ENCODE data around the gene CLDN1.

DNA sequence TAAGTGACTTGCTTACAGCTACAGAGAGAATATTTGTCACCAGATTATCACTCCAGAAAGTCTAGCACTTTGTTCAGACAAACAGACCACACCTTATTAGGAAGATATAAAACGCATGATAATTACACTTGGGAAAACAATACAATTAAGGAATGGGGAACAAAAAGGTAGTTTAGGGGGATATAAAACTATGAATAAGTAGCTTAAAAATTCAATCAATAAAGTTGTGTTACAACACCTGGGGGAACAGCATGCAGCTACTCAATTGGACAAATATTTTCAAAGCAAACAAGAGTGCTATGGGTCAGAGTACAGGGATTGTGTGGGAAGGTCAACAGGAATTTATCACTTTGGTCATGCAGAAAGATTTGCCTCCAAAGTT, 15.1 kb downstream of the CLDN1 start:
- TF ChIP-seq, protein P1, sequence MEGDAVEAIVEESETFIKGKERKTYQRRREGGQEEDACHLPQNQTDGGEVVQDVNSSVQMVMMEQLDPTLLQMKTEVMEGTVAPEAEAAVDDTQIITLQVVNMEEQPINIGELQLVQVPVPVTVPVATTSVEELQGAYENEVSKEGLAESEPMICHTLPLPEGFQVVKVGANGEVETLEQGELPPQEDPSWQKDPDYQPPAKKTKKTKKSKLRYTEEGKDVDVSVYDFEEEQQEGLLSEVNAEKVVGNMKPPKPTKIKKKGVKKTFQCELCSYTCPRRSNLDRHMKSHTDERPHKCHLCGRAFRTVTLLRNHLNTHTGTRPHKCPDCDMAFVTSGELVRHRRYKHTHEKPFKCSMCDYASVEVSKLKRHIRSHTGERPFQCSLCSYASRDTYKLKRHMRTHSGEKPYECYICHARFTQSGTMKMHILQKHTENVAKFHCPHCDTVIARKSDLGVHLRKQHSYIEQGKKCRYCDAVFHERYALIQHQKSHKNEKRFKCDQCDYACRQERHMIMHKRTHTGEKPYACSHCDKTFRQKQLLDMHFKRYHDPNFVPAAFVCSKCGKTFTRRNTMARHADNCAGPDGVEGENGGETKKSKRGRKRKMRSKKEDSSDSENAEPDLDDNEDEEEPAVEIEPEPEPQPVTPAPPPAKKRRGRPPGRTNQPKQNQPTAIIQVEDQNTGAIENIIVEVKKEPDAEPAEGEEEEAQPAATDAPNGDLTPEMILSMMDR (IDR thresholded peaks at IDR 0.05): no peak
- TF ChIP-seq, protein P2, sequence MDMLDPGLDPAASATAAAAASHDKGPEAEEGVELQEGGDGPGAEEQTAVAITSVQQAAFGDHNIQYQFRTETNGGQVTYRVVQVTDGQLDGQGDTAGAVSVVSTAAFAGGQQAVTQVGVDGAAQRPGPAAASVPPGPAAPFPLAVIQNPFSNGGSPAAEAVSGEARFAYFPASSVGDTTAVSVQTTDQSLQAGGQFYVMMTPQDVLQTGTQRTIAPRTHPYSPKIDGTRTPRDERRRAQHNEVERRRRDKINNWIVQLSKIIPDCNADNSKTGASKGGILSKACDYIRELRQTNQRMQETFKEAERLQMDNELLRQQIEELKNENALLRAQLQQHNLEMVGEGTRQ (CRISPR knock-in tag; IDR thresholded peaks at IDR 0.05): no peak

Data from WTC11 (cell line).